Measurements from ENCODE around the gene DENND1B. TPM values are rescaled to one million over a fixed set of nuclear protein-coding genes. Genes with fewer than 3 reads are reported as not detected.

Gene DENND1B
- total RNA-seq, 1 experiment from 2014 or later = 1.9 TPM

DNA sequence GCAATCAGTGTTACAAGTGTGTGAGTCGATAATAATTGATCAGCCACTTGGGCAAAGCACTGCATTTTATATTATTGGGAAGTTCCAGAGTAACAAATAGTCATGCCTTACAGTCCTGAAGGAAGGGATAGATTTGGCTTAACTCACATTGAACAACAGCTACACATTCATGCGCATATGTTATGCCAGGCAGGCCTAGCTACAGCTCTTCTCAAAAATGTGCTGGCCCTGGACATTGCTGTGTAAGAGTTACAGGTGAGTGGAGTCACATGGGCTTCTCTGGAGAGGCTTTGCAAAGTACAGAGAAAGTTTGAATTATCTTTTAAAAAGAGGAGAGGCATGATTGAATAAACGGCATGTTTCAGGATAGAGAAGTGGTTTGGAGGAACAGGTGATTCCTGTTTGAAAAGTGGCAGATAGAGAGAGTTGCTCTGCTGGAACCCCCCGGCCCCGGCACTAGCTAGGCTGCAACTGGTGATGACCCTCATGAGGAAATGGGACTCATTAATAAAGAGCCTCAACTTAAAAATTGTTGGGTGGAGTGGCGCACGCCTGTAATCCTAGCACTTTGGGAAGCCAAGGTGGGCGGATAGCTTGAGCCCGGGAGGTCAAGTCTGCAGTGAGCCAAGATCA is 306.6 kb downstream of the DENND1B start:
- H3K4me3 ChIP-seq (ENCODE audit: low read depth, low read length, poor library complexity, severe bottlenecking) = no peak overlapping the region
- ChIA-PET POLR2A (ENCODE audit: low non-redundant PET) (no interaction called here), CTCF (no interaction called here)
- no peaks in the 10 kb centered on the region for H3K27me3 ChIP-seq (replicated peaks; ENCODE audit: insufficient read depth, low read depth, low read length, poor library complexity)
- H3K9me3 ChIP-seq (ENCODE audit: low read depth, low read length, poor library complexity, severe bottlenecking) = no peaks in the 10 kb centered on the region
- no peaks in the 10 kb centered on the region for H3K36me3 ChIP-seq (ENCODE audit: insufficient read depth, low read length, poor library complexity, severe bottlenecking)
- H3K27ac ChIP-seq (ENCODE audit: low read depth, low read length, poor library complexity, severe bottlenecking) = no peak overlapping the region
- no TSS peak for BruUV-seq (replicated peaks)
- no peak for DNase-seq (ENCODE audit: low spot score)
- H3K4me1 ChIP-seq (ENCODE audit: insufficient read depth, low read length, poor library complexity, severe bottlenecking) = peaks cover 18% of the 10 kb centered on the region
- TF ChIP-seq CTCF (conservative IDR thresholded peaks at IDR 0.05; ENCODE audit: low read depth, low read length) = no peak
- TF ChIP-seq EZH2 (IDR thresholded peaks at IDR 0.05; ENCODE audit: borderline replicate concordance, low read depth, low read length, poor library complexity, severe bottlenecking) = no peak
- intact Hi-C loops (cut with micrococcal nuclease; ENCODE audit: unreplicated experiment) = no loop called here

DNA sequence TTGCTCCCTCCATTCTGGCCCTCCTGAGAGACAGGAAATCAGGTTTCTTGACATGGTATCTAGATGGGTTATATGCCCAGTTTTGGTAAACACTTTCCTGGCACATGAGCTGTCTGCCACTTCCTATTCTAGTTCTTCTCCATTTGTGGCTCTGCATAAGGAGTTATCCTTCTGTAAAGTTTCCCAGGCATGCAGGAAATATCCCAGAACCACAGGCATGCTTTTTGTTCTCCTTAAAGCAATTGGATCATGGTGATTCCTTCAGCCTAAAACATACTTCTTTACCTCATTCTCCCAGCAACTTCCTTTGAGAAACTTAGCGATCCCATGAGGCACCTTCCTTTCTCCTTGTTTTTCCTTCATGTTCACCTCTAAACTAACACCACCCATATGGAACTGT is 307.4 kb downstream of the DENND1B start:
- TF ChIP-seq CTCF (conservative IDR thresholded peaks at IDR 0.05; ENCODE audit: low read depth, low read length) (no peak), EZH2 (IDR thresholded peaks at IDR 0.05; ENCODE audit: borderline replicate concordance, low read depth, low read length, poor library complexity, severe bottlenecking) (no peak)
- no peak overlapping the region for H3K27ac ChIP-seq (ENCODE audit: low read depth, low read length, poor library complexity, severe bottlenecking)
- H3K36me3 ChIP-seq (ENCODE audit: insufficient read depth, low read length, poor library complexity, severe bottlenecking) = no peaks in the 10 kb centered on the region
- no TSS peak for BruUV-seq (replicated peaks)
- ChIA-PET CTCF (no interaction called here), POLR2A (ENCODE audit: low non-redundant PET) (no interaction called here)
- no peak overlapping the region for H3K4me3 ChIP-seq (ENCODE audit: low read depth, low read length, poor library complexity, severe bottlenecking)
- no peaks in the 10 kb centered on the region for H3K27me3 ChIP-seq (replicated peaks; ENCODE audit: insufficient read depth, low read depth, low read length, poor library complexity)
- intact Hi-C loops (cut with micrococcal nuclease; ENCODE audit: unreplicated experiment) = no loop called here
- no peak for DNase-seq (ENCODE audit: low spot score)
- no peaks in the 10 kb centered on the region for H3K9me3 ChIP-seq (ENCODE audit: low read depth, low read length, poor library complexity, severe bottlenecking)
- peaks cover 18% of the 10 kb centered on the region for H3K4me1 ChIP-seq (ENCODE audit: insufficient read depth, low read length, poor library complexity, severe bottlenecking)

- no peak overlapping the region for H3K27ac ChIP-seq (ENCODE audit: low read depth, low read length, poor library complexity, severe bottlenecking)
- TF ChIP-seq EZH2 (IDR thresholded peaks at IDR 0.05; ENCODE audit: borderline replicate concordance, low read depth, low read length, poor library complexity, severe bottlenecking) (no peak), CTCF (conservative IDR thresholded peaks at IDR 0.05; ENCODE audit: low read depth, low read length) (no peak)
- ChIA-PET POLR2A (ENCODE audit: low non-redundant PET) (no interaction called here), CTCF (no interaction called here)
- no peaks in the 10 kb centered on the region for H3K27me3 ChIP-seq (replicated peaks; ENCODE audit: insufficient read depth, low read depth, low read length, poor library complexity)
- no peak overlapping the region for H3K4me3 ChIP-seq (ENCODE audit: low read depth, low read length, poor library complexity, severe bottlenecking)
- no peaks in the 10 kb centered on the region for H3K9me3 ChIP-seq (ENCODE audit: low read depth, low read length, poor library complexity, severe bottlenecking)
- H3K36me3 ChIP-seq (ENCODE audit: insufficient read depth, low read length, poor library complexity, severe bottlenecking) = no peaks in the 10 kb centered on the region
- intact Hi-C loops (cut with micrococcal nuclease; ENCODE audit: unreplicated experiment) = no loop called here
- peaks cover 18% of the 10 kb centered on the region for H3K4me1 ChIP-seq (ENCODE audit: insufficient read depth, low read length, poor library complexity, severe bottlenecking)
- DNase-seq (ENCODE audit: low spot score) = no peak
- no TSS peak for BruUV-seq (replicated peaks)
These were observed 308.5 kb downstream of the DENND1B start for GRCh38 chr1:197466813-197467212.
